GM12872 (cell line): Measurements from ENCODE around the gene ASB16.

Experiments
- TF ChIP-seq, protein P1 (sequence below): IDR thresholded peaks from 3 replicates; pipeline ENCODE4 v1.5.1; 2011; ENCODE audit warnings: low read depth, mild to moderate bottlenecking, low read length, moderate library complexity; ENCODE audit not compliant: insufficient read depth

ASB16 gene

GRCh38 chr17:44128383-44128782 is 42.1 kb upstream of the ASB16 start:
- TF ChIP-seq, protein P1, sequence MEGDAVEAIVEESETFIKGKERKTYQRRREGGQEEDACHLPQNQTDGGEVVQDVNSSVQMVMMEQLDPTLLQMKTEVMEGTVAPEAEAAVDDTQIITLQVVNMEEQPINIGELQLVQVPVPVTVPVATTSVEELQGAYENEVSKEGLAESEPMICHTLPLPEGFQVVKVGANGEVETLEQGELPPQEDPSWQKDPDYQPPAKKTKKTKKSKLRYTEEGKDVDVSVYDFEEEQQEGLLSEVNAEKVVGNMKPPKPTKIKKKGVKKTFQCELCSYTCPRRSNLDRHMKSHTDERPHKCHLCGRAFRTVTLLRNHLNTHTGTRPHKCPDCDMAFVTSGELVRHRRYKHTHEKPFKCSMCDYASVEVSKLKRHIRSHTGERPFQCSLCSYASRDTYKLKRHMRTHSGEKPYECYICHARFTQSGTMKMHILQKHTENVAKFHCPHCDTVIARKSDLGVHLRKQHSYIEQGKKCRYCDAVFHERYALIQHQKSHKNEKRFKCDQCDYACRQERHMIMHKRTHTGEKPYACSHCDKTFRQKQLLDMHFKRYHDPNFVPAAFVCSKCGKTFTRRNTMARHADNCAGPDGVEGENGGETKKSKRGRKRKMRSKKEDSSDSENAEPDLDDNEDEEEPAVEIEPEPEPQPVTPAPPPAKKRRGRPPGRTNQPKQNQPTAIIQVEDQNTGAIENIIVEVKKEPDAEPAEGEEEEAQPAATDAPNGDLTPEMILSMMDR: no peak

DNA sequence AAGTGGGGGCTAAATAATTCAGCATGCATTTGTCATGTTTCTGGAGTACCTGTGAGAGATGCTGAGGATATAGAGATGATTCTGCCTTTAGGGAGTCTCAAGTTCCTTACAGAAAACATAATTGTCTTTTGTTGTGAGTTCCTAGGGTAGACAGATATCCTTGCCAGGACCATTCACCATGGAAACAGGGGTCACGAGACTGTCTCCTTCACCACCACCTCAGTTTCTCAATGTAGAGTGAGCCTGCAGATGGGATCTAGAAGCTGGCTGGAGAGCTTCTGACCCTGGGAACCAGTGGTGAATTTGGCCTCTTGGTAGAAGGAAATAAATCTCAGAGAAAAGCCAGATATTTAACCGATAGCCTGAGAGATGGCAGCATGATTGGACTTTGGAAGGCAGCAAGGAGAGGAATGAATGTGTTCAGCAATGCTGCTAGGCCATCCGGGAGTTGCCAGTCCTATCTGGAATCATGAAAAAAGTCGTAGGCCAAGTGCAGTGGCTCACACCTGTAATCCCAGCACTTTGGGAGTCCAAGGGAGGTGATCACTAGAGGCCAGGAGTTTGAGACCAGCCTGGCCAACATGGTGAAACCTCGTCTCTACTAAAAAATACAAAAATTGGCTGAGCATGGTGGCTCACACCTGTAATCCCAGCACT is 39.7 kb upstream of the ASB16 start:
- TF ChIP-seq, protein P1: no peak

DNA sequence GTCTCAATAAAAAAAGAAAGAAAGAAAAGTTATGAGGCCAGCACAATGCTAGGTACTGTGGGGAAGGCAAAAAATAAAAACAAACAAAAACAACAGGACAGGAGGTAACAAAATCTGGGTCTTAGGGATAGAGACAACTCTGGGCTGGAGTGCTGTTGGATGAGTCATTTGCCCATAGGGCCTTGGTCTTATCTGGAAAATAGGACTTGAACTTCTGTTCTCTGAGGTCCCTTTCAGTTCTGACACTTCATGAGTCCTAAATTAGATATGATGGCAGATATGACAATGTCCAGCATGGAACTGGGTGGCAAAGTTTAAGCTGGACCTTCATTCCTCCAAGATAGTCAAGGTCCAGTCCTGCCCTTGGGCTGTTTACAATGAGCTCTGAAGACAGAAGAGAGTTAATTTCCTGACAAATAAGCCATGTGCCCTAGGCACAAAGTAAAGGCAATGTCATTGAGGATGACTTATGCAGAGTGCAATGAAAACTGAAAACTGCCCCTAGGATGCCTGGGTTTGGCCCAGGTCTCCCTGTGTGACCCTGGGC is 38.2 kb upstream of the ASB16 start:
- TF ChIP-seq, protein P1: no peak

DNA sequence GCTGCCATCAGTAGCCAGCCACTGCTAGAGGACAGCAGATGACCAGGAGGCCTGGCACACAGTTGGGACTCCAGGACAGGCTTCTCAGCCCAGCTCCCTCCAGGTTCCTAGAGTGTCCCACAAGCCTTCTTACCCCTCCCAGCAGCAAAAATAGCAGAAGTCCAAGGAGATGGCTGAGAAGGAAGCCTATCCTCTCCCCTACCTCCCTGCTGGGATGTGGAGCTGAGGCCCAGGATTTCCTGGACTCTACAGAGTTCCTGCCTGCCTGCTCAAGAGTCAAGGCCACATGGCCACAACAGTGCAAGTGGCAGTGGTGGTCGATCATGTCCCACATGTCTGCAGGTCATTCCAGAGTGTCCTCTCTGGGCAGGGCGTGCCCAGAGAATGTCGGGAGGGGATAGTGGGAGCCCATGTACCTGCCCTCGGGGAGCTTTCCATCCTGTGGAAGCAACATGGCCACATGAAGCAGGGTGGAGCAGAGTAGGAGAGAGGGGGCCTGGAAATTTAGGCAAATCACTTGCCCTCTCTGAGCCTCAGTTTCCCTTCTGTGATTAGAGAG is 36.5 kb upstream of the ASB16 start:
- TF ChIP-seq, protein P1: no peak

- TF ChIP-seq, protein P1: no peak
These were observed 35.5 kb upstream of the ASB16 start for GRCh38 chr17:44134752-44135568.

DNA sequence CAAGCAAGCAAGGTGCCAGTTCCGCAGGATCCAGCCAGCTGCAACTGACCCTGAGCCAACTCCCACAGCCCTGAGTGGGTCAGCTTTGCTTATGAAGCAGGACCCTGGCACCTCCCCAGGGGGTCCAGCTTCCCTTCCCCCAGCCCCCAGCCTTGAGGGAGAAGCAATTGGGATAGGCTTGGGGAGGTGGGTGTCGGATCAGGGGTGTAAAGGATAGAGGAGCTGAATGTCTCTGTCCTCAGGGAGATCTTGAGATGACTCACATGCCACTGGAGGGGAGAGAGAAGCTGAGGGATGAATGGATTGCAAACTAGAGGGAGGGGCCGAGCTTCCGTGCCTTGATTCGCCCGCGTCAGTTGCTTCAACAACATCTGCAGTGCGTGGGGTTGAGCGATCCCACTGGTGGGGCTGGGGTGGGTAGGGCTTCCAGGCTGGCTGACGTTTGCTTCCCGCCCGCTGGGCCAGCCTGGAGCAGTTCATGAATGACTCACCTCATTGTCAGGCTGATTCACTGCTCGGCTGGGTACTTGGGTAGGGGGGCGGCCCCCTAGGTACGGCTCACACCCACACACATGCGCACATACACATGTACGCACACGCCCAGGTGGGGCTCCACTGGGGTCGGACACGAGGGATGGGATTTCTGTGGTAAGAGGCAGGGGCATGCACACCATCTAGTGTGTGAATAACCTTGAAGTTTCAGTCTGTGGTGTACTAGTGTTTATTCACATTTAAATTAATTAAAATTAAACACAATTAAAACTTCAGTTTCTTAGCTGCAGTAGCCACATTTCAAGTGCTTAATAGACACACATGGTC is 32.4 kb upstream of the ASB16 start:
- TF ChIP-seq, protein P1: no peak
